ENCODE results near the gene ALPL.

GRCh38 chr1:21626921-21627339 lies 117.7 kb downstream of the ALPL start:
- TF ChIP-seq RAD21 (conservative IDR thresholded peaks at IDR 0.05) (no peak), CTCF (IDR thresholded peaks at IDR 0.05; ENCODE audit: poor library complexity, severe bottlenecking) (no peak), EP300 (conservative IDR thresholded peaks at IDR 0.05; ENCODE audit: poor library complexity, severe bottlenecking) (no peak), REST (IDR thresholded peaks at IDR 0.05; ENCODE audit: borderline replicate concordance) (no peak), POLR2AphosphoS5 (IDR thresholded peaks at IDR 0.05) (no peak), EZH2 (IDR thresholded peaks at IDR 0.05; ENCODE audit: borderline replicate concordance, insufficient read depth, low read length, poor library complexity, severe bottlenecking) (no peak)

Data from neural cell (in vitro differentiated cells).